Smooth muscle cell of the coronary artery (primary cell): ENCODE measurements around the gene NPIPA2. TPM values are rescaled to one million over a fixed set of nuclear protein-coding genes. Genes with fewer than 3 reads are reported as not detected.

ENCODE experiments used
- total RNA-seq: library from RNA; depleted of rRNA; stranded (reverse); fragments of >200 nt; gene quantifications from 2 replicates; pipeline ENCODE4 v1.2.3, GENCODE V29; 2014; ENCODE audit warnings: low replicate concordance

The NPIPA2 gene
- total RNA-seq = 0.70 TPM in 1 of 2 replicates, not detected in the other

GRCh38 chr16:14742273-14743128, at the start of gene NPIPA2:
Gene NPIPA2, plus strand, starts transcription at chr16:14742533. Its CDS starts 5,533 bp downstream, at chr16:14748066.

GRCh38 chr16:14694129-14694528, 48.2 kb upstream of the NPIPA2 start, which contains the start of gene PLA2G10:
Gene PLA2G10, minus strand, starts transcription at chr16:14694308. Its CDS starts 79 bp downstream, at chr16:14694229.

GRCh38 chr16:14703156-14704011, 38.9 kb upstream of the NPIPA2 start, which contains the start of gene NPIPA3:
Gene NPIPA3, plus strand, starts transcription at chr16:14703411. Its CDS starts 5,533 bp downstream, at chr16:14708944.

Other genes with a start within 250 kb of the NPIPA2 start
- gene PARN, start 112.3 kb upstream of the NPIPA2 start, total RNA-seq = 14.4 and 21.8 TPM in 2 replicates
- gene BFAR, start 109.6 kb upstream of the NPIPA2 start, total RNA-seq = 30.4 and 47.4 TPM in 2 replicates
- gene PLA2G10, start 48.2 kb upstream of the NPIPA2 start, total RNA-seq = not detected in 2 replicates
- 0.70 and 1.2 TPM in 2 replicates for gene NPIPA3, start 39.1 kb upstream of the NPIPA2 start, total RNA-seq
- 74.9 and 103 TPM in 2 replicates for gene NOMO1, start 91.2 kb downstream of the NPIPA2 start, total RNA-seq
- 32.5 and 92.0 TPM in 2 replicates for gene NPIPA1, start 194.9 kb downstream of the NPIPA2 start, total RNA-seq
- gene PDXDC1, start 232.5 kb downstream of the NPIPA2 start, total RNA-seq = 94.6 and 109 TPM in 2 replicates